Right renal cortex interstitium (tissue), 3 donors: ENCODE data around the gene OTUD5. TPM values are rescaled to one million over a fixed set of nuclear protein-coding genes. Genes with fewer than 3 reads are reported as not detected.
A peak's percentile ranks its signal among the peaks of the same experiment; 100 is the strongest.
"Not testable (repeated sequence)": the region's sequence is repeated elsewhere in the genome, so short reads cannot be mapped to it uniquely, and the experiment has no call there.

Experiments
- DNase-seq, 3 donors: peaks; one replicate each; pipeline ENCODE4 v3.0.0-alpha.2; 2013; ENCODE audit warnings: low read depth in 3 of 3, low spot score in 2 of 3
- polyA plus RNA-seq, 3 donors: library from polyadenylated mRNA; unstranded; fragments of 120-200 nt; gene quantifications; one replicate each; pipeline ENCODE4 v1.2.1, GENCODE V29; 2013; ENCODE audit not compliant: insufficient read length in 3 of 3

OTUD5 gene
- polyA plus RNA-seq, 3 donors, result 64.4 to 66.9 (median 65.9) TPM

DNA sequence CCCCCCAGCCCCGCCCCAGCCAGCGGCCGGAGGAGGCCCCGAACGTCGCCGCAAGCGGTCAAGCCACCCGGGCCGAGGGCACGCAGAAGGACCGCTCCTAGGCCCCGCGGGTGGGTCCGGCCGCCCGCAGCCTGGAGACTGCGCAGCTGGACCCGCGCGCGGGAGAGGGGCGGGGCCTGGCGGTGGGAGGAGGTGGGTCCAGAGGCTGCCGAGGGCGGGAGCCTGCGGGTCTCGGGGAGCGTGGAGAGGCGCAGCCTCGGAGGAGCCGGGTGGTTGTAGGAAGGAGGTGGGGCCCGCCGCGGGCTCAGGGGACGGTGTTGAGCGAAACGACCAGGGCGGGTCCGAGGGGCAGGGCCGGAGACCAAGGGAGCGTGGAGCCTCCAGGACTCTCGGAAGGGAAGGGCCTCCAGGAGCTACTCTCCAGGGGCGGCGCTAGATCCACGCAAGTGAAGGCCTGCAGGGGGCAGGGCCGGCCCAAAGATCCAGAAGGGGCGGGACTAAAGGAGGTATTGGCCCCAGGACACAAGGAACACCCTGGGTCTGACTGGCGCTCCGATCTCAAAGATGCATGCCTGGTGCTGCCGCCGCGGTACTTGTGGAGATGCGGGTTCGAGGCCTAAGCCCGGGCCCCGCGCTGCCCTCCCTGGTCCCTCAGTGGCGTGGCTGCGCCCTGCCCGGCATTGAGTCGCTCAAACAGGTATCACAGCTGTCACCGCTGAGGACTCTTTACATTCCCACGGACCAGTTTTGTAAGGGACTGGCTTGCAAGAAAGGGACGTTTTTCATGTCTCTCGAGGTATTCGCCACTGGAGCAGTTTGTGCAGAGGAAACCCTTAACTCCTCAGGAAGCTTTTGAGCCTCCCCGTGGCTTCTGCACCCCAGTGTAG is 65.8 kb downstream of the OTUD5 start:
- DNase-seq, result peak in 2 of 3 donors; percentile 55 to 61

DNA sequence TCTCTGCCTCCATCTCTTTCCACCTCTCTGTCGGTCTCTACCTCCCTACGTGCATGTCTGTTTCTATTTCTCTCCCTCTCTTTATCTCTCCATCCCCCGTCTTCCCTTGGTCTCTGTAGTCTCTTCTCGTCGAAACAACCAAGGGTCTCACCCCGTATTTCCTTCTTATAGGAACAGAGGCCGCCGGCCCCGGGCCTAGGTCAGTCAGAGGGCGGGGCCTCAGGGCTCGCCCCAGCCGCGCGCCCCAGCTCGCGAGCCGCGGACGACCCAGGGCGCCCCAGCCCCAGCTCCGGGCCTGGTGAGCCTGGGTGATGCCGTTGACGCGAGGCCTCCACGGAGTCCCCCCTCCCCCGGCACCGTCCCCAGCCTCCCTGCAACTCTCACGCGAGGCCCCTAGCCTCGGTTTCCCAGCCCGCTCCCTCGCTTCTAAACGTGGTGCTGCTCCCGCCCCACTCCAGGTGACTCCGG is 66.4 kb downstream of the OTUD5 start:
- DNase-seq, result no peak

DNA sequence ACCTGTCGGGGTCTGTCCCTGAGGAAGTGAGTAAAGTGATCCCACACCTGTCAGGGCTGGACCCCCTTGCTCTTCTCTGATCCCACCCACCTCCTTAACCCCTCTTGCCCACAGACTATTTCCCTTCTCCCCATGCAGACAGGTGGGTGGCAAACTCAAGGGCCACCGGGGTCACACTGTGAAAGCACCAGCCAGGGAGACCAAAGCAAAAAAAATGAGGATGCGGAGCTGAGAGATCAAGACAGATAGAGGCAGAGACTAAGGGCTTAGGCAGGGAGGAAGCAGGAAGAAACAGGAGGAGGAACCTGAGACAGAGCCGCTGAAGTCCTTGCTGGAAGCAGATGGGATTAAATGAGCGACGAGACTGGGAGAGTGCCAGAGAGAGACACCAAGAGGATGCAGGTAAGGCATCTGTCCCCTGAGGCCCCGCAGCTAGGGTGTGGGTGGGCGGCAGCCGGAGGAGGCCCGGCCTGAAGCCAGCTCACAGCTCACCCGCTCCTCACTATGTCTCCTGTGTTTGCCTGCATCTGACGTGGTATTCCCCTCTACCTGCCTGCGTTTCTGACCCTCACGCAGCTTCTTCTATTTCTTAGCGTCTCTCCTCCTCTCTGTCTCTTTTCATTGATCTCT is 67.0 kb downstream of the OTUD5 start:
- no peak for DNase-seq

DNA sequence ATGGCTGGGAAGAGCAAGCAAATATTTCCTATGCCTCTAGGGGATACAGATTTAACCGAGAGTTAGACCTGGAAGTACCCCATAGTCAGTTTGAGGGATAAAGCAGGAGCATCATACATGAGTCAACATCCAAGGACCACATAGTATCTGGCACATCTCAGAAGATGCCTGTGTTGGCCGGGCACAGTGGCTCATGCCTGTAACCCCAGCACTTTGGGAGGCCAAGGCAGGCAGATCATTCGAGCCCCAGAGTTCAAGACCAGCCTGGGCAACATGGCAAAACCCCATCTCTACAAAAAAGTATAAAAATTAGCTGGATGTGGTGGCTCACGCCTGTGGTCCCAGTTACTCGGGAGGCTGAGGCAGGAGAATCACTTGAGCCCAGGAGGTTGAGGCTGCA is 70.8 kb downstream of the OTUD5 start:
- DNase-seq, result not testable (repeated sequence)

DNA sequence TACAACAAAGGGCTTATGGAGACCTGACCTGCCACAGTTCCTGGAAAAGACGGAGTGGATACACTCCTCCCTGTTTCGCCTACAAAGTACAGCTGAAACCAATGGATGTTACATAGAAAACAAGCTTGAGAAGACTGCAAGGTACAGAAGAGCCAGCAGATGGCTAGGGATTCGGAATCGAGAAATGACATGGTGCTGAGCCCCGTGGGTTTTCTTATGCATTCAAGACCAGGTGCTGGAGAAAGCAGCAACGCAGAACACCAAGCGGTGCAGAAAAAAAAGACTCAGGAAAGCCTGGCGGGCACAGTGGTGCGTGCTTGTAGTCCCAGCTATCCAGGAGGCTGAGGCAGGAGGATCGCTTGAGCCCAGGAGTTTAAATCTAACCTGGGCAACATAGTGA is 73.7 kb downstream of the OTUD5 start:
- no peak for DNase-seq

DNA sequence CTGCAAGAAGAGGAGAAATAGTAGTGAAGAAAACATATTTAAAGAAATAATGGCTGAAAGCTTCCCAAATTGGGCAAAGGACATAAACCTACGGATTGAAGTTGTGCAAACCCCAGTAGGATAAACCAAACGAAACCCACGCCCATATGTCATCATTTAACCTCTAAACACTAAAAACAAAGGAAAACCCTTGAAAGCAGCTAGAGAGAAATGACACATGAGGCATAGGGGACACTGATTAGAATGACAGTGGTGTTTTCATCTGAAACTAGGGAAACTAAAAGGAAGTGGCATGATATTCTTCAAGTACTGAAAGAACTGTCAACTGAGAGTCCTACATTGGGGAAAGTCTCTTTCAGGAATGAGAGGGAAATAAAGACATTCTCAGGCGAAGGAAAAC is 80.5 kb downstream of the OTUD5 start:
- DNase-seq, result not testable (repeated sequence)

Other genes starting within 250 kb of the OTUD5 start
- gene GLOD5, start 195.9 kb downstream of the OTUD5 start, polyA plus RNA-seq, result 1 to 10 TPM; 1.1 to 2.8 (median 1.5) TPM
- gene GATA1, start 171.0 kb downstream of the OTUD5 start, polyA plus RNA-seq, result under 1 TPM; 0.40 to 0.74 (median 0.74) TPM
- gene HDAC6, start 155.5 kb downstream of the OTUD5 start, polyA plus RNA-seq, result 100 to 1,000 TPM; 140 to 164 (median 141) TPM
- gene ERAS, start 131.1 kb downstream of the OTUD5 start, polyA plus RNA-seq, result under 1 TPM in 1 of 3 donors, not detected in 2; 0.12 TPM
- gene PCSK1N, start 122.0 kb downstream of the OTUD5 start, polyA plus RNA-seq, result 10 to 100 TPM in 1 of 3 donors, 1 to 10 TPM in 2; 5.1 to 10.4 (median 6.8) TPM
- gene TIMM17B, start 59.8 kb downstream of the OTUD5 start, polyA plus RNA-seq, result 10 to 100 TPM; 33.2 to 43.0 (median 34.5) TPM
- 10 to 100 TPM; 75.1 to 78.8 (median 75.8) TPM for gene PQBP1, start 59.7 kb downstream of the OTUD5 start, polyA plus RNA-seq
- gene SLC35A2, start 46.0 kb downstream of the OTUD5 start, polyA plus RNA-seq, result 10 to 100 TPM; 31.8 to 32.8 (median 32.4) TPM
- 1 to 10 TPM; 5.6 to 6.7 (median 6.2) TPM for gene PIM2, start 38.6 kb downstream of the OTUD5 start, polyA plus RNA-seq
- gene KCND1, start 14.2 kb upstream of the OTUD5 start, polyA plus RNA-seq, result 1 to 10 TPM; 2.1 to 2.2 (median 2.1) TPM
- gene GRIPAP1, start 44.7 kb upstream of the OTUD5 start, polyA plus RNA-seq, result 10 to 100 TPM; 40.6 to 50.6 (median 45.8) TPM
- gene TFE3, start 85.8 kb upstream of the OTUD5 start, polyA plus RNA-seq, result 10 to 100 TPM; 24.9 to 27.9 (median 25.2) TPM
- 1 to 10 TPM; 7.6 to 8.9 (median 8.7) TPM for gene CCDC120, start 101.4 kb upstream of the OTUD5 start, polyA plus RNA-seq
- gene PRAF2, start 116.4 kb upstream of the OTUD5 start, polyA plus RNA-seq, result 10 to 100 TPM; 32.2 to 35.3 (median 32.3) TPM
- gene WDR45, start 122.3 kb upstream of the OTUD5 start, polyA plus RNA-seq, result 10 to 100 TPM; 58.9 to 60.2 (median 59.4) TPM
- gene GPKOW, start 166.1 kb upstream of the OTUD5 start, polyA plus RNA-seq, result 10 to 100 TPM; 21.8 to 25.8 (median 24.2) TPM
- 1 to 10 TPM; 2.7 to 5.3 (median 3.6) TPM for gene MAGIX, start 205.2 kb upstream of the OTUD5 start, polyA plus RNA-seq
- 10 to 100 TPM; 29.7 to 40.3 (median 37.7) TPM for gene PLP2, start 214.3 kb upstream of the OTUD5 start, polyA plus RNA-seq
- 1 to 10 TPM; 3.2 to 4.6 (median 3.8) TPM for gene PRICKLE3, start 228.8 kb upstream of the OTUD5 start, polyA plus RNA-seq
- 1 to 10 TPM; 1.7 to 2.6 (median 2.5) TPM for gene SYP, start 242.6 kb upstream of the OTUD5 start, polyA plus RNA-seq